Measurements from ENCODE around the gene NFIA. TPM values are rescaled to one million over a fixed set of nuclear protein-coding genes. Genes with fewer than 3 reads are reported as not detected.

The NFIA gene
- total RNA-seq, 1 donor from 2014 or later: 0.20 TPM

- intact Hi-C loops (cut with micrococcal nuclease): no loop called here
These were observed 125.1 kb downstream of the NFIA start for GRCh38 chr1:61207416-61207815.

DNA sequence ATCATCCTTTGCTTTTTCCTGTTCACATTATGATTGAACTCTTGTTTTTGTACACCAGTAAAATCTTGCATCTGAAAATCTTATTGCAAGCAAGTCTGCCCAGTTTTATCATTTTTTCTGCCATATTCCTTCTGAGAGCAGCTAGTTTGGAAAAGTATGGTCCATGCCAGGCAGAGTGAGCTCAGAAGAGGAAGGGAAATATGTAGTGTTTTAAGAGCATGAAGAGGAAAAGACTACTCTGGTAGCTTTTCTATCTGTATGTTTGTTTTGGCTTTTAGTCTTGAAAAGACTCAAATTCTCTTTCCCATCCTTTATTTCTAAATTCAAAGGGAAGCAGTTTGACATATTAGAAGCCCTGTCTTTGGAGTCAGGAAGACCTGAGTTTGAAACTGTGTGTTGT lies 125.8 kb downstream of the NFIA start:
- intact Hi-C loops (cut with micrococcal nuclease): no loop called here

- intact Hi-C loops (cut with micrococcal nuclease): no loop called here
These were observed 126.5 kb downstream of the NFIA start for GRCh38 chr1:61208831-61209230.

DNA sequence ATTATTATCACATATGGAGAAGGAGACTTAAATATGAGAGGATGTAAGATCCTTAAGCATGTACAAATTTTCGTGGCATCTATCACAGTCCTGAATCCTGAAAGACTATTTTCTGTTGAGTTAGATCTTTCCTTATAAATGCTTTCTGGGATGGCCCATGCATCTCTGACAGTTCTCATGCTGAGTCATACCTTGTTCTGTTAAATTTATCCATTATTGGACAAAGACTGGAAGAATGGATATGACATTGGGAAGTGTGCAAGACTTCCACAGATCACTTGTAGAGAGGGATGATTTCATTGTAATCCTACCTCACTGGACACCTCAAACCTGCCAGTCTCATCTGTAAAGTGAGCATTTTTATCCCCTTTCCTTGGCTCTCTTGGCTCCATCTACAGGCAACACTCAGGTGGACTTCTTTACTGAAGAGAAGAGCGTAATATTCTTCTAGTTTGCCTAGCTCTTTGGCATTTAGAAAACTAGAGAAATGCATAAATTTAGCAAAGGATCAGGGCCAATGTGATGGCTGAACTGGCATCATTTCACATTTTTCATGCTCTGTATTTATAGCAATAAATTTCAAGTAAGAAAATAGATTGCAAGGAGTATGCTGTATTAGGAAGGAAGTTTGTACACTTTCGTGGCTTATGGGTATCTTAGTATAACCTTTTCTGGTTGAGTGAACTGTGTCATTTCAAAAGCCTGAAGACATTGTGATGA lies 128.2 kb downstream of the NFIA start:
- intact Hi-C loops (cut with micrococcal nuclease): no loop called here

GRCh38 chr1:61213245-61214011 lies 131.1 kb downstream of the NFIA start:
- intact Hi-C loops (cut with micrococcal nuclease): no loop called here

GRCh38 chr1:61215119-61215518 lies 132.8 kb downstream of the NFIA start:
- intact Hi-C loops (cut with micrococcal nuclease): no loop called here

- intact Hi-C loops (cut with micrococcal nuclease): no loop called here
These were observed 133.4 kb downstream of the NFIA start for GRCh38 chr1:61215676-61216289.

GRCh38 chr1:61220536-61220935 lies 138.2 kb downstream of the NFIA start:
- intact Hi-C loops (cut with micrococcal nuclease): no loop called here

- intact Hi-C loops (cut with micrococcal nuclease): no loop called here
These were observed 139.3 kb downstream of the NFIA start for GRCh38 chr1:61221642-61222041.

GRCh38 chr1:61222240-61222639 lies 139.9 kb downstream of the NFIA start:
- intact Hi-C loops (cut with micrococcal nuclease): no loop called here

- intact Hi-C loops (cut with micrococcal nuclease): no loop called here
These were observed 140.8 kb downstream of the NFIA start for GRCh38 chr1:61223140-61223539.

GRCh38 chr1:61224609-61225008 lies 142.2 kb downstream of the NFIA start:
- intact Hi-C loops (cut with micrococcal nuclease): no loop called here

GRCh38 chr1:61225478-61225877 lies 143.1 kb downstream of the NFIA start:
- intact Hi-C loops (cut with micrococcal nuclease): no loop called here

DNA sequence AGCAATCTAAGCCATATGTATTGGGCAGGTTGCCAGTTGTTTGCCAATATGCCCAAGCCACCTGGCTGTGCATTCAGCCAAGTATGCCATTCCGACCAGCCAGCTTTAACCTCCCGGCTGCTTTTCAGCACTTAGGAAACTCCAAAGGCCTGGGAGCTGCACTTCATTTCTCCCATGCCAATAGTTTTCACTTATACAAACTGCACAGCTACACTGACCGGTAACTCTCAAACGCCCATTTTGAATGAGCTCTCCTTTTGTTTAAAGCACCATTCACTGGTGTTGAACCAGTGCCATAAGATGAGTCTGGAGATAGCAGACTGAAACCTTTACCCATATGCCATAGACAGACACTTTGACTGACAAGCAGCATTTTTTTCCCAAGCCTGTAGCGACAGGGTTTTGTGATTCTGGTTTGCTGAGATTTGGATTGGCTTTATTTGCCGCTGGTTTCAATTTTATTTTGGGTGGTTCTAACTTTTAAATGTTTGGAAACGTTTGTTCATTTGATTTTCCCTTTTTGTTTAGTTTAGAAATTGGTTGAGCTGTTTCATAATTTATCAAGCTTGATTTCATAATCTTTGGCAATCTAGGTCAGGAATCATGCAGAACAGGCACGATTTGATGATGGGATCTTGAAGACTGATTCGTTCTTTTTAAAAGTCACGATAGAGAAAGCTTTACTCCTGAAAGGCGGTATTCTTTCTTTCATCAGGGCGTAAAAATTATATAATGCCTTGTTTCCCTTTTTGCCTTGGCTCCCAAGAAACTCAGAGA lies 144.6 kb downstream of the NFIA start:
- intact Hi-C loops (cut with micrococcal nuclease): no loop called here

GRCh38 chr1:61227857-61228550 lies 145.6 kb downstream of the NFIA start:
- intact Hi-C loops (cut with micrococcal nuclease): no loop called here

DNA sequence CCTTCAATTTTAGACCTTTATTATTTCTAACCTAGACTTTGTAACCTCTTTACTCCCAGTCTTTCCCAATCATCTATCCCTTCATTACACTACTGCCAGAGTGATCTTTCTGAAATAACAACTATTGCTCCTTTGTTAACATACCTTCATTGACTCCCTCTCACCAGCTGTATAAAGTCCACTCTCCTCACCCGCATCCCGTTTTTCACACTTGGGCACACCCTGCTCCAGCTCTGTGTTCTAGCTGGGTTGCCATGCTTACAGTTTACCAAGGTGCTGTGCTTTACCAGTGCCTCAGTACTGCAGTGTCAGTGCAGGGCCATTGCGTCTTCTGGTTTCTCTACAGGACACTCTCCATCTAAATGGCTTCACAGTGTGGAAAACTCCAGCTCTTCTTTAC lies 148.2 kb downstream of the NFIA start:
- intact Hi-C loops (cut with micrococcal nuclease): no loop called here

DNA sequence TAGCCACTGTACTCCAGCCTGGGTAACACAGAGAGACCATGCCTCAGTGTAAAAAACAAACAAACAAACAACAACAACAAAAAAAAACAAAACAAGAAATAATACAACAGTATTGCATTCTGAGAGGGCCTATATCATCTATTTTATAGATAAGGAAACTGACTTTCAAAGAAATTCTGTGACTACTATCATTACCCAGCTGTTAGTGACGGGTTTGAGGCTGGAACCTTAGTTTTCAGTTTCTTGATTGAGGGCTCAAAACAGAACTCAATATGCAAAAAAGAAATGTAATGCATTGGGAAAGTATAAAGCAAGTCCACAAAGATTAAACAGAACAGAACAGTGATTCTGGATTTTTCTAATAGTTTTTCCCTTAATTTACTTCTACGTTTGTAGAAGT lies 149.4 kb downstream of the NFIA start:
- intact Hi-C loops (cut with micrococcal nuclease): no loop called here

- intact Hi-C loops (cut with micrococcal nuclease): no loop called here
These were observed 150.8 kb downstream of the NFIA start for GRCh38 chr1:61233121-61233660.

DNA sequence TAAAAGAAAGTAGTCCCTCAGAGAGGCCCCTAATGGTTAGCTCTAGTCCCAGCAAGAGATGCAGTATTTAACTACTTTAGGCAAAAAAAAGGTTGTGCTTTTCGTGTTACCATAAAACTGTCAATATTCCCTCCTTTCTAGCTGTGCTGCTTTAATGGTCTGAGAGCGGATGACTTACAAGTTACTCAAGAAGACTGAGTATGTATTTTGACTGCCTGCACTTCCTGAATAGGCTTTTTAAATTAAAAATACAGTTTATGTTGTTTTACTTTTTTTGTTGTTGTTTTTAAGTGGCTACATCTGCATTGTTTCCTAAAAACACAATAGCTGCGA lies 152.2 kb downstream of the NFIA start:
- intact Hi-C loops (cut with micrococcal nuclease): no loop called here

DNA sequence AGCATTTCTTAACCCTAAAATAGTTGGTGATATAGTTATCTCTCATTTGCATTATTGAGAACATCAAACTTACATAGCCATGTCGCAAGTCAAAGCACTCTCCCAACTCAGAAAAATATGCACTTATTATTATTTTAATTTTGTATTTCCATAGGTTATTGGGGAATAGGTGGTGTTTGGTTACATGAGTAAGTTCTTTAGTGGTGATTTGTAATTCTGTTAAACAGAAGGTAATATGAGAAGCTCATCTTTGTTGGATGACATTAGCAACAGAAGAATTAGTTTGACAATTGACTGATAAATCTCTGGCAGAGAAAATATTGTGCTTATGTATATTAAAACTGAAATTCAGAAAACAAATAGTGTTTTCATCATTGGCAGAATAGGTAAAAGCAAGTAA lies 154.8 kb downstream of the NFIA start:
- intact Hi-C loops (cut with micrococcal nuclease): no loop called here
